DMS114 treated with DMSO at 0.1 percent for 48 hours (cell line): ENCODE measurements around the gene PKD1L1.

Experiments used
- DNase-seq: peaks from one replicate; lab custom pipeline; 2025; ENCODE audit not compliant: unreplicated experiment; lab: John Stamatoyannopoulos, UW

The PKD1L1 gene

GRCh38 chr7:47881256-47881655, 67.0 kb downstream of the PKD1L1 start:
- no peak for DNase-seq

DNA sequence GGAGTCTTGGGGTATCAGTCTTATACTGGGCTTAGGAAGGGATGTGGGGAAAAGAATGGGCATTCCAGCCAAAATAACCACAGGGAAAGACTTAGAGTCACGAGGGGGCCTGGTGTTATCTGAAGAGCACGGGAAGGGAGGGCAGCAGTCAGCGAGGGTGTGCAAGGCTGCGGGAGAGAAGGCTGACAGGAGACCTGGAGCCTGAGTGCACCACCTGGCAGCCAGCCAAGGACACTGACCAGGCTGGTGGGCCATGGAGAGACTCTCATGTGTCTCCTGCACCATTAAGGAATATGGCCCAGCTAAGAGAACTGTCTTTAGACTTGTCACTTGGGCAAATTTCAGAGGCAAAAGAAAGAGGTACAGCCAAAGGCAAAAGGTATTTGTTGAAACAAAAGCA, 69.6 kb downstream of the PKD1L1 start:
- no peak for DNase-seq

DNA sequence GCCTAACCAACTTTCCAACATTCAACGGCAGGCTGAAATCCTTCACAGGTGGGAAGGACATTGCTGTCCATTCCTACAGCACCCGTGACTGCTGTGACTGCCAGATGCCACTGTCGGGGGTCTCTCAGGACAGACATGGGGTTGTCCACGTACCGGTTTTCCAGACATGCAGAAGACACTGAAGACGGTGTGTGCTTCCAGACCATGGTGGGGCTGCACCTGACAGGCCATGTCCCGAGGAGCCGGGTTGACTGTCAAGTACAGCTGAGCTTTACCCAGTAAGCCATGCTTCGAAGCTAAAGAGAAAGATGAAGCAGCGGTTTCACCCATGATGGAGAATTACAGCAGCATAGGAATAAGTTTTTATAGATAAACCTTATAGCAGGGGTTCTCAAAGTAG, 70.9 kb downstream of the PKD1L1 start:
- no peak for DNase-seq

DNA sequence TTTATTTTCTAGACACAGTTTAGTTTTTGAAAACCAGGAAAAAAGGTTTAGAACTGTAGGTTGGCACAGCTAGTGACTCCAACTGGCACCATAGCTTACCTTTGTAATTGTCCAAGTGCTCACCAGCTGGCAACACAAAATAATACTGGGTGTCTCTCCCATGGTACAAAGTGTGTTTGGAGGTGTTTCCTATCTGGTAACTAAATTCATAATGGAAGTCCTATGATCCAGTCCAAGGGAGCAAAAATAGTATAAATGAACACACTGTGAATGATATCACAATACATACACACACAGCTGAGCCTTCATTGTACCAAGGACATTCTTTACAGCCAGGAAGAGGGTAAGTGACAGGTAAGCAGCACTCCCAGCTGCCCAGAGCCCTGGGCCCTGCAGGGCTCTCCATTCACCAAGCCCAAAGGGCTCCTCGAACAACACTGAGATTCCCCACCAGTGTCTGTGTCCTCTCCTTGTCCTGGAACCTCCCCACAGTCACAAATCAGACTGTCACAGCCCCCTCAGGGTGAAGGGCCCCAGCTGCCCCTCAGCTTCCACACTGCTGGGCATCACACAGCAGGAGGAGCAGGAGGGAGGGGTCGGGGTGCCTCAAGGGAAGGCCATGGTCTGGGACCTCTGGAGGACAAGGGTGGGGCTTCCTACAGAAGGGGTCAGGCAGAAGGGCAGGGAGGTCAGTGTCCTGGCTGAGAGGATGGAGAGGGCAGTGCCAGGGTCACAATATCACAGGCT, 72.1 kb downstream of the PKD1L1 start:
- DNase-seq = no peak

GRCh38 chr7:47875406-47875805, 72.9 kb downstream of the PKD1L1 start:
- no peak for DNase-seq

GRCh38 chr7:47873762-47874161, 74.5 kb downstream of the PKD1L1 start:
- DNase-seq = no peak

DNA sequence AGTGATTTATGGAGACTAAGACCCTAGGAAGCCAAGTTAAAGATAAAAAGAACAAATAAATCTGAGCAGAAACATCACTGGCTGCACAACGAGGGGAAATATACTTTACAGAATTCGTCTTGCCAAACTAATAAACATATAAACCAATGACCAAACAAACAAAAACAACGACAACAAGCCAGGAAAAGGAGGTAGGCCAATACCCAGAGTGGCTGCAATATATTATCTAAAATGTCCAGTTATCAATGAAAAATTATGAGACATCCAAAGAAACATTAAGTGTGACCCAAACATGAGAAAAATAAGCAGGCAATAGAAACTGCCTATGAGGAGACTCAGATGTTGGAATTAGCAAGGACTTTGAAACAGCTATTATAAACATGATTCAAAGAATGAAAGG, 81.0 kb downstream of the PKD1L1 start:
- no peak for DNase-seq

GRCh38 chr7:47866120-47866519, 82.1 kb downstream of the PKD1L1 start:
- no peak for DNase-seq

DNA sequence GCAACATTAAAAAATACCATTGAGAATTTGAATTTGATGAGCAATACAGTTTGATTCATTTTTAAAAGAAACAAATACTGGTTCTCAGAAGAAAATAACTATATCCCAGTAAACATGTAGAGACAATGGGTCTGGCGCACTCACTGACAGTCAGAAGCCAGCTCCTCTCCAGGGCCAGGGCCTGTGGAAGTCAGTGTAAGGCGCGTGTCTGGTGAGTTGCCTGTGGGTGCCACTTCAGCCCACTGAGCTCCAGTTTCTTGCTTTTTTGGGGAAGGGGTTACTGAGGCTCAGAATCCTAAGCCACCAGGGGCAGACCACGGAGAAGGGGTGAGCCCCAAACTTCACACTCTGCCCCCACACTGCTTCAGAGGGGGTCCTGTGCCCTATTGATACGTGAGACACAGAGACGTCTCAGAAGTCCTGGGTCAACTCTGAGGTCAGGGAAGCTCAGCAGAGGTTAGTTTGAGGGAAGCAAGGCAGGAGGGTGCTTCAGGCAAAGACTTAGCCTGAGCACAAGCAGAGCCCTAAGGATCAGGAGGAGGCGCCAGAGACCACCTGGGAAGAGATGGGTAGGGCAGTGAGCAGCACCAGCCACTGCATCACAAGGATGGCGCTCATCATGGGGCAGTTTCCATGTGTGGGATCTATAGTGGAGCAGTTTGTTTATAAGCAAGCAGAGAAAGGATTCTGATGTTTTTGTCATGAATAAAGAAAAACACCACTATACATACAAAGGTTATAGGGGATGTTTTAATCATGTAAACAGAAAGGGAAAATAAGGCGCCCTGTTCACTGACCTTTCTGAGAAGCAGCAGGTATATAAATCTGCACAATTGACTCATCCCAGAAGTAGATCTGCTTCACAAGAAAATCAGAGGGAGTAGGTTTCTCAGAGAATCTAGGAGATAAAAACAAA, 95.7 kb downstream of the PKD1L1 start:
- no peak for DNase-seq

- DNase-seq = no peak
These were observed 101.1 kb downstream of the PKD1L1 start for GRCh38 chr7:47847207-47847606.

- no peak for DNase-seq
These were observed 102.0 kb downstream of the PKD1L1 start for GRCh38 chr7:47846138-47846836.

DNA sequence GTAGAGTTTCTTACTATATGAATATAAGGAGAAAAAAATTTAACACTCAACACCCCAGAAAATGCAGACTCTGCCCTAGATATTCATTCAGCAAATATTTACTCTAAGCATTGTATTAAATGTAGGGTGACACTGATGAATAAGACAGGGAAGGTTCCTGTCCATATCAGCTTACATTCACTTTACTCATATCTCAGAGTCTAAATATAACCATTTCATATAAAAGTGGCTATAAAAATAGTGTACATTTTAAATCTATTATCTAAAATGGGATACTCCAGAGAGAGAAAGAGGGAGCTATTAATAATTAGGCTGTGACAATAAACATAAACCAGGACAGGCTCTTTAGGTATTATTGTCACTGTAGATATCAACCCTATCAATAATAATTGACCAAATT, 104.0 kb downstream of the PKD1L1 start:
- no peak for DNase-seq

DNA sequence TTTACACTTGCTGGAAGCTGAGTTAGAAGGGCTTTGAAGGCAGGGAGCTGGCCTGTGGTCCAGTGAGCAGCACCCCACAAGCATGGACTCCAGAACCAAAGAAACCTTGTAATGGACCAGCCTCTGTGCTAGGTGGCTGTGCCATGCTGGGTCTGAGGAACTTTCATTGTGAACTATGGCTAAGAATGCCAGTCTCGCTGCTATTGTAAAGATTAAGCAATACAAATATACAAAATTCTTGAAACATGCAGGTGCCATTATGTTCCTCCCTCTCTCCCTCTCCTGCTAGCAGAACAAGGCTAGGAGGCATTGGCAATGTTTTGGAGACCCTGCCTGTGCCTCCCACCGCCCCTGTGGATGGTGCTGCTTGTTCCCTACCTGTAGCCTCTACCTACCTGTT, 105.0 kb downstream of the PKD1L1 start:
- DNase-seq = no peak

- no peak for DNase-seq
These were observed 108.9 kb downstream of the PKD1L1 start for GRCh38 chr7:47839381-47839780.

DNA sequence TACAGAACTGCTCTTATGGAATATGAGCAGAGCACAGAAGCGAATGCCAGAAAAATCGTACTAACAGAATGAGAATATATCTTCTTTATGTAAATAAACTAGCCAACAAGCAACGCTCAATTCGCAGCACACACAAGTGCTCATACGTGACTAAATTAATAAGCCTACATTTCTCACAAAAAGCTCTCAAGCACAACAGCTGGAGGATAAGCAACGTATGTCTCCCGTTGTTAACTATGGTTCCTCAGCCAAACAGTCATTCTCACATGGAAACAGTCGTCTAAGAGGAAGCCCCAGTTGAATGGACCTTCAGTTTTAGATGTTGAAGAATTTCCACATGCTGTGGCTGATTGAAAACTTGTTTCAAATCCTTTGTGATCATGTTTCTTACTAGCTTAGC, 110.4 kb downstream of the PKD1L1 start:
- DNase-seq = no peak

- DNase-seq = no peak
These were observed 111.6 kb downstream of the PKD1L1 start for GRCh38 chr7:47836503-47837202.

DNA sequence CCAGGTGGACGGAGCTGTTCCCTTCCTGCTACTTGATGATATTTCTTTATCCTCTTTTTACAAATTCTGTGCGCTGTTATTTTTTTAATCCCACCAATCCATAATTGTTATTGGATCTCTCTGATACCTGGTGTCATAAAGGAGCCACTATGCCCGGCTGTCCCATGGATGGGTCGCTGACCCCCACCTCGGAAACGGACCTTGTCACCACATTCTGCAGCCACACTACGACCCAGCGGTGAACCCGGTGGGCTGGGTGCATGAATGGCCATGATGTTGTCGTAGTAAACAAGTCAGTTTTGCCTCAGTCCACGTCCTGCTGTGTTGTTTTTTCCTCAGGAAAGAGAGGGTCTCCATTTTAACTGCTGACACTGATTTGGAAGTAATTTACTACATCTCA, 112.2 kb downstream of the PKD1L1 start:
- DNase-seq = no peak

DNA sequence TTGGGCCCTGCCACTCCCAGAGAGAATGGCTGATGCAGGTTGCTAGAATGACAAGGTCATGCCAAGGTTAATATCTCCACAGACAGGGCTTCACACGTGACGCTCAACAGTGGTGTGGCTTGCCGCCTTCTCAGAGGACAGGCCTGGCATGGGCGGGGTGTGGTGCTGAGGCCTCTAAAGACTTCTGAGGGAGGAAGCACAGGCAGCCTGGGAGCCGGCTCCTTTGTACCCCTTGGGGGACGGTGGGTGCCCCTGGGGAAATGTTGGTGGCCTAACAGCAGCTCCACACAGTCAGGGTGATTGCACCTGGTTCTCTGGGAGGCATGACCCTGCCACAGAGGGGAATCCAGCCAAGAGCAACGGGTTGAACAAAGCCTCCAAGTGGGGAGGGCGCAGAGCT, 115.1 kb downstream of the PKD1L1 start:
- DNase-seq = no peak

GRCh38 chr7:47832105-47832715, 116.1 kb downstream of the PKD1L1 start:
- no peak for DNase-seq

GRCh38 chr7:47830015-47830414, 118.3 kb downstream of the PKD1L1 start:
- DNase-seq = no peak

DNA sequence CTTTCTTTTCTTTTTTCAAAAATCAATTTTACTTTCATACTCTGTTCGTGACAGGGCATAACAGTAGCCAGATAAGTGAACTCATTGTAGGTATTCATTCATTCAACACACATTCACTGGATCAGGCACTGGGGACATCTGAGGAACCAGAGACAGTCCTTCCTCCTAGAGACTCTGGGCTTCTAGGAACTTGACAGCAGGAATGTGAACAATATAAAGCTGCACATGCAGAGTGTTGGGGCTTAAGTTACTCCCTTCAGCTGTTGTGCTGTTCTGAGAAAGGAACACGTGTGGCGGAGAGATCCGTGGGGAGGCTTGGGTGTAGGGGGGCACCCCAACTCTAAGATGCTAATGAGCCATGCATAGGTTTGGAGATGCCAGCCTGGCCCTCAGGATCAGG, 120.4 kb downstream of the PKD1L1 start:
- DNase-seq = no peak
